ENCODE data around the gene FGR.
"Not testable (repeated sequence)": the region's sequence is repeated elsewhere in the genome, so short reads cannot be mapped to it uniquely, and the experiment has no call there.

The FGR gene

GRCh38 chr1:27634177-27634984, 604 bp downstream of the FGR start:
- DNase-seq: no peak

GRCh38 chr1:27633640-27634176, 1.3 kb downstream of the FGR start:
- no peak for DNase-seq

- no peak for DNase-seq
These were observed 1.7 kb downstream of the FGR start for GRCh38 chr1:27633298-27633610.

- no peak for DNase-seq
These were observed 2.3 kb downstream of the FGR start for GRCh38 chr1:27632387-27633297.

- DNase-seq: no peak
These were observed 4.0 kb downstream of the FGR start for GRCh38 chr1:27630859-27631491.

- DNase-seq: no peak
These were observed 6.3 kb downstream of the FGR start for GRCh38 chr1:27628712-27629111.

GRCh38 chr1:27627733-27628132, 7.3 kb downstream of the FGR start:
- not testable (repeated sequence) for DNase-seq

- no peak for DNase-seq
These were observed 7.9 kb downstream of the FGR start for GRCh38 chr1:27627061-27627460.

- no peak for DNase-seq
These were observed 8.7 kb downstream of the FGR start for GRCh38 chr1:27626031-27626935.

- no peak for DNase-seq
These were observed 10.4 kb downstream of the FGR start for GRCh38 chr1:27624467-27625178.

- DNase-seq: no peak
These were observed 11.4 kb downstream of the FGR start for GRCh38 chr1:27623327-27624212.

- no peak for DNase-seq
These were observed 12.2 kb downstream of the FGR start for GRCh38 chr1:27622828-27623227.

- DNase-seq: no peak
These were observed 13.7 kb downstream of the FGR start for GRCh38 chr1:27621051-27621920.

- DNase-seq: not testable (repeated sequence)
These were observed 15.1 kb downstream of the FGR start for GRCh38 chr1:27619782-27620438.

- DNase-seq: no peak
These were observed 16.5 kb downstream of the FGR start for GRCh38 chr1:27618341-27619082.

- no peak for DNase-seq
These were observed 17.6 kb downstream of the FGR start for GRCh38 chr1:27617420-27617819.

- DNase-seq: no peak
These were observed 18.5 kb downstream of the FGR start for GRCh38 chr1:27616441-27616840.
